OCI-M1 (cell line): ENCODE results near the gene INTS15.

Source experiments
- DNase-seq: peaks from one replicate; lab custom pipeline; 2025; lab: John Stamatoyannopoulos, UW

Gene INTS15

DNA sequence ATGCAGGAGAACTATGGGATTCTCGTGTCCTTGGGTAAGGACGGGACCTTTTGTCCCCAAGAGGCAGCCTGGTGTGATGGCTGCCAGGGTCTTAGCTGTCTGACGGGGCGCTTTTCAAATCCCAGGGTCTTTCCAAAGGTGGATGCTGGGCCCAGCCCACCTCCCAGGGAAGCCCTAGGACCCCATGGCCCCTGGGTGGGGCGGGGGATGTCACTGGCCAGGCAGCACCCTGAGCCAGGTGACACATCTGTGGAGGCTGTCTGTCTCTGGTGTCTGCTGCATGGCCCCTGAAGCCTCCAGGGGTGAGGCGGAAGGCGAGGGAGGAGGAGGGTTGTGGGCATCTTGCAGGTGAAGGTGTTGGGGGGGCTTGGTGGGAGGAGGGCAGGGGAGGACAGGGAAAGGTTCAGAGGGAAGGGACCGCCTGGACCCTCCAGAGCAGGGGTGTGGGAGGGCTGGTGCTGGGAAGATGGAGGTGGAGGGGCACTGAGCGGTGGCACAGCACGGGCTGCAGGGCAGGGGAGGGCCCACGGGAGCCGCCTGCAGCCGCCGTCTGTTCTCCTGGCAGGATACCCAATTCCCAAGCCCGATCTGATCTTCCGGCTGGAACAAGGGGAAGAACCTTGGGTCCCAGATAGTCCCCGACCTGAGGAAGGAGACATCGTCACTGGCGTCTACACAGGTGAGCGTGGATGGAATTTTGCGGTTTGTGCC lies 54.2 kb downstream of the INTS15 start:
- no peak for DNase-seq

DNA sequence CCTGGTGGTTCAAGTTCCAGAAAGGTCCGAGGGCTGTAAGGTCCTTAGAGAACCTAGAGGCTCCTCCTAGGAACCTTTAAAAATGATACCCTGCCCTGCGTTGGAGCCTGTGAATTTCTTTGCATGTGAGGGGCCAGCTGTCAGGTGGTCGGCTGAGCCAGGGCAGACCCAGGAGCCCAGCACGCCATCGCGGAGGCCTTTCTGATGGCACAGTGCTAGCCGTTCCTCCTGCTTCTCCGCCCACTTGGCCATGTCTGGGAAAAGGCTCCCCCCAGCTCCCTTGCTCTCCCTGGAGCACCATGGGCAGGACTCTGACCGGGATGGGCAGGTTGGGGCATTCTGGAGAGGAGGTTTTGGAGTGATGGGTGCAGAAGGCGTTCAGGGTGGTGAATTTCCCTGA lies 54.9 kb downstream of the INTS15 start:
- no peak for DNase-seq

GRCh38 chr7:6646465-6646864 lies 56.6 kb downstream of the INTS15 start:
- no peak for DNase-seq

DNA sequence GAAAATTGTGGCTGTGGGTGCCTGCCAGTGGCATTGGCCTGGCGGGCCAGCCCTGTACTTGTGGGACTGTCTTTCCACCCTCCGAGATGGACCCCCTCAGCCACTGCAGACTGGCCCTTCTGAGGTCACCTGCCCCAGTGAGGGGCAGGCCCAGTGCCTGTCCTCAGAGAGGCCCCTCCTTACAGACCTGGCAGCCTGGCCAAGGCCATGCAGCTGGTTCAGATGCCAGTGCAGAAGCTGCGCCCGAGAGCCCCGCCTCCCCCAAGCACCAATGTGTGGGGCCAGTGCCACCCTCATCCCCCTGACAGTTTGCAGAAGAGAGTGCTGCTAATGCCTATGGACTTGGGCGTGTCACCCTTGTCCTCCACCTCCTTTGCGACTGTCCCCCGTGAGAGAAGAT lies 57.3 kb downstream of the INTS15 start:
- DNase-seq, result no peak

- no peak for DNase-seq
Measured at GRCh38 chr7:6647541-6647940, 57.7 kb downstream of the INTS15 start.

DNA sequence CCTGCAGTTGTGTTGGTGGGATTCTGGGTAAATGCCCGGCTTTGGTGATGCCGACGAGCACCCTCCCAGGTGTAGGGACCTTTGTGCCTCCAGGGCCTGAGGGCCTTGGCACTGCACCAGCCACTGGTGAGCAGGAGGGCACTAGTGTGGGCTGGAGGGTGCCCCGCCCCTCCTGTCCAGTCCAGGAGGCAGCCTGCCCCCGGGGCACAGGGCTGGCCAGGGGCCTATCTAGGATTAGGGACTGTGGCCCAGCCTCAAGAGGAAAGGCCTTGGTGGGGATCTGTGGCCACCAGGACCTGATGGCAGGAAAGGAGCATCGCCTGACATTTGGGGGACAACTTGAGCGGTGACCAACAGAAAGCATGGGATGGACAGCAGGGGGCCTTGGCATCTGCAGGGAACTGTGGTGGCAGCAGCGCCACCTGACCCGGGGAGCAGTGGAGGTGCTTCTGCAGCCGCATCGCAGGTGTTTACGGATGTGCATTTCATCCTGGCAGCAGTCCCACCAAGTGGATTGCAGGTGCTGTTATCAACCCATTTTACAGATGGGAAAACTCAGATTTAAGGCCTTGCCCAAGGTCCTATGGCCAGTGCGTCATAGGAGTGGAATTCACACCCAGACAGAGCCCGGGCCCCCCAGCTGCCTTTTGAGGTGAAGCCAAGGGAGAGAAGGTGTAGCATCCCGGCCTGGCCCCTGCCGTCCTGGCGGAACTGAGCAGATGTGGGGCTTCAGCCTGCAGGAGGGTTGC lies 58.4 kb downstream of the INTS15 start:
- DNase-seq, result no peak

- DNase-seq, result no peak
Measured at GRCh38 chr7:6648815-6649104, 58.9 kb downstream of the INTS15 start.

GRCh38 chr7:6649241-6649961 lies 59.6 kb downstream of the INTS15 start:
- DNase-seq, result no peak

- no peak for DNase-seq
Measured at GRCh38 chr7:6650086-6650485, 60.3 kb downstream of the INTS15 start.

GRCh38 chr7:6650521-6651011 lies 60.7 kb downstream of the INTS15 start:
- no peak for DNase-seq

- DNase-seq, result no peak
Measured at GRCh38 chr7:6651851-6652445, 62.1 kb downstream of the INTS15 start.

DNA sequence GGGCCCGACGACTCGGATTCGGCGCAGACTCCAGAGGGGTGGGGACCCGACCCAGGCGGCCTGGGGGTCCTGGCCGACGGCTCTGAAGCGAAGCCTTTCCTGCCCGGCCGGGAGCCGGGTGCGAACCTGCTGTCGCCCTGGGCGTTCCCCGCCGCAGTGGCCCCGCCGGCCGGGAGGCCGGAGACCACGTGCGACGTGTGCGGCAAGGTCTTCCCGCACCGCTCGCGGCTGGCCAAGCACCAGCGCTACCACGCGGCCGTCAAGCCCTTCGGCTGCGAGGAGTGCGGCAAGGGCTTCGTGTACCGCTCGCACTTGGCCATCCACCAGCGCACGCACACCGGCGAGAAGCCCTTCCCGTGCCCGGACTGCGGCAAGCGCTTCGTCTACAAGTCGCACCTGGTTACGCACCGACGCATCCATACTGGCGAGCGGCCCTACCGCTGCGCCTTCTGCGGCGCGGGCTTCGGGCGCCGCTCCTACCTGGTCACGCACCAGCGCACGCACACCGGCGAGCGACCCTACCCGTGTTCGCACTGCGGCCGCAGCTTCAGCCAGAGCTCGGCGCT lies 62.7 kb downstream of the INTS15 start:
- DNase-seq, result no peak

DNA sequence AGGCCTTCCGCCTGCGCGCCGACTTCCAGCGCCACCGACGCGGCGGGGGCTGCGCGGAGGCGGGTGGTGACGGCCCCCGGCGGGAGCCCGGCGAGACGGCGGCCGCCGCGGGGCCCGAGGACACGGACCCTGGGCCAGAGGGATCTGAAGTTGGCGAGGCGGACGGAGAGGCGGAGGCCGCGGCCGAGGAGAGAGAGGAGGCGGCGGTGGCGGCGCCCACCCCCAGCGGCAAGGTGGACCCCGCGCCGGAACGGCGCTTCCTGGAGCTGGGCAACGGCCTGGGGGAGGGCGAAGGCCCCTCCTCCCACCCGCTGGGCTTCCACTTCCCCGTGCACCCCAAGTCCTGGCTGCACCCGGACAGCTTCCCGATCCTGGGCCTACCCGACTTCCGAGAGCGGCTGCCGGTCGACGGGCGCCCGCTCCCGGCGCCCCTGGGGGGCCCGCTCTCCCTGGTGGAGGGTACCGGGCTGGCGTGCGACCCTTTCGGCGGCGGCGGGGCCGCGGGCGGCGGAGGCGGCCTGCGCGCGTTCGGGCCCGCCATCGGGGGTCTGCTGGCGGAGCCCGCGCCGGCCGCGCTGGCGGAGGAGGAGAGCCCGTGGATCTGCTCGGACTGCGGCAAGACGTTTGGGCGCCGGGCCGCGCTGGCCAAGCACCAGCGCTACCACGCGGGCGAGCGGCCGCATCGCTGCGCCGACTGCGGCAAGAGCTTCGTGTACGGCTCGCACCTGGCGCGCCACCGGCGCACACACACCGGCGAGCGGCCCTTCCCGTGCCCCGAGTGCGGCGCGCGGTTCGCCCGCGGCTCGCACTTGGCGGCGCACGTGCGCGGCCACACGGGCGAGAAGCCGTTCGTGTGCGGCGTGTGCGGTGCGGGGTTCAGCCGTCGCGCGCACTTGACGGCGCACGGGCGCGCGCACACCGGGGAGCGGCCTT lies 63.5 kb downstream of the INTS15 start:
- no peak for DNase-seq

DNA sequence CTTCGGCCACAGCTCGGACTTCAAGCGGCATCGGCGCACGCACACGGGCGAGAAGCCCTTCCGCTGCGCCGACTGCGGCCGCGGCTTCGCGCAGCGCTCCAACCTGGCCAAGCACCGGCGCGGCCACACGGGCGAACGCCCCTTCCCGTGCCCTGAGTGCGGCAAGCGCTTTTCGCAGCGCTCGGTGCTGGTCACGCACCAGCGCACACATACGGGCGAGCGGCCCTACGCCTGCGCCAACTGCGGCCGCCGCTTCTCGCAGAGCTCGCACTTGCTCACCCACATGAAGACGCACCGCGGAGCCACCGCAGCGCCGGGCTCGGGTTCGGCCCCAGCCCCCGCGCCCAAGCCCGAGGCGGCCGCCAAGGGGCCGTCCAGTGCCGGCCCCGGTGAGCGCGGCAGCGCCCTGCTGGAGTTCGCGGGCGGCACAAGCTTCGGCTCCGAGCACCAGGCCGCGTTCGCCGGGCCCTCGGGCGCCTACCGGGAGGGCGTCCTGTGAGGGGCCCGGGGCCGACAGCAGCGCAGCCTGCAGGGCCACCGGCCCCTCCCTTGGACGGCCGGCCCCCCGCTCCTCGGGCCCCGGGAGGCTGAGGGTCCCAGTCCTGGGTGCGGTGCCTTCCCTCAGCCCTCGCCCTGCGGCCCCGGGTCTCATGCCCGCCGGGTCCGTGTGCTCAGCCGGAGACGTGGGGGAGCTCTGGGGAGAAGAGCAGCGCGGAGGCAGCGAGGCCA lies 64.5 kb downstream of the INTS15 start:
- DNase-seq, result no peak

DNA sequence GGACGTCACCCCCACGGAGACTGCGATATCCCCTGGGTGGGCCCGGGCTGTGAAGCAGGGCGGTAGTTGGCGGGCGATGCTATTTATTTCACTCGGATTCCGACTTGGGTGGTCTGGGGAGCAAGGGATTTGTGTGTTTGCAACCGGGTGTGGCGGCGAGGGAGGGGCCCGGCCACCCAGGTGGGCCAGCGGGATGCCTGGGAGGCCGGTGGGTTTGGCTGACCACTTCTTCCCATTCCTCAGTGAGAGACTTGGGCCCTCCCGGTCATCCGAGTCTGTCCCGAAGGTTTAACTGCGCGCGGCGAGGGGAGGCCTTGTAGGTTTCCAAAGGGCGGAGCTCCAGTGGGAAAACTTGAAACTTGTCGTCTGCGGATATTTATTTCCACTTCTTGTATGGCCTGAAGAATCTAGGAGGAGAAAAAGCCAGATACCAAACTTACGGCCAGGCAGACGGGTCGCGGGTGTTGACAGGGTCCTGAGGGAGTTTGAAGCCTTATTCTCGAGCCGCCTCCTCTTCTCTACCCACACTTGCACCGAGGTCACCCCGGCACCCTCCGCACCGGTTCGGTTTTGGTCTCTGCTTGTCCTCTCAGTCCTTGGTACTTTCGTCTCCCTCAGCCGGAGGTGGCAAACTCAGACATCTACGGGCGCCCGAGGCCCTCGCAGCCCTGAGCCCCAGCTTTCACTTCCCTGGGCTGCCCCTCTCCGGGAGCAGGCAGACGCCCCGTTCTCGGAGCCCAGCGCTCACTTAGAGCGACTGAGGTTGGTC lies 65.2 kb downstream of the INTS15 start:
- DNase-seq, result no peak

DNA sequence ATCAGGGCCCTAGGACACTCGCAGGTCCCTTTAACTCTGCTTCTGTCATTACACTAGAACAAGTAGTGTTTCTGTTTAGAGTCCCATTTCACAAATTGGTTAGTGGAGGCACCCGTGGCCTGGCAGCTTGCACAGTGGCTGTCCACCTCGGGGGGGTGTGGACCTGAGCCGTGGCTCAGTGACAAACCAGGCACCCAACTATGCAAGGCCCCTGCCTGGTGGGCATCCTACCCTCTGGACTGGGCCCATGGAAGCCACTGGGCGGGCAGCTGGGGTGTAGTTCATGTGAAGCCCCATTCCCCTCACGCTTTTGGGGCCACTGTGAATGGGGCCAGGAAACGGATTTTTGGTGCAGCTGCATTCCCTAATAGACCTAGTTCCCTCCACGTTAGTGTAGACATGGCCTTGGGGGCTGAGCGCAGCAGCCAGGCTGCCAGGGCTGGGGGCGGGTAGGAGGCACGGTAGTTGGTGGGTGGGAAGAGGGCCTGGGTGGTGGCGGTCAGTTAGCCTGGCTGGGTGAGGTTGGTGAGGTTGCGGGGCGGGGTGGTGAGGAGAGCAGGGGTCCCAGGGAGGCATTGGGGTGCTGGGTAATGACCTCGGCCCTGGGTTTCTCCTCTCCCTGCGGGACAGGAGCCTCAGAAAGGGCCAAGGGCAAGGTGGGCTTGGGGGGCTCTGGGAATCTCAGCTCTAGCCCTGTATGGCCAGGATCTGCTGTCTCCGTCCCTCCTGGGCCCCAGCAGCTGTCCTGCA lies 66.0 kb downstream of the INTS15 start:
- DNase-seq, result no peak

DNA sequence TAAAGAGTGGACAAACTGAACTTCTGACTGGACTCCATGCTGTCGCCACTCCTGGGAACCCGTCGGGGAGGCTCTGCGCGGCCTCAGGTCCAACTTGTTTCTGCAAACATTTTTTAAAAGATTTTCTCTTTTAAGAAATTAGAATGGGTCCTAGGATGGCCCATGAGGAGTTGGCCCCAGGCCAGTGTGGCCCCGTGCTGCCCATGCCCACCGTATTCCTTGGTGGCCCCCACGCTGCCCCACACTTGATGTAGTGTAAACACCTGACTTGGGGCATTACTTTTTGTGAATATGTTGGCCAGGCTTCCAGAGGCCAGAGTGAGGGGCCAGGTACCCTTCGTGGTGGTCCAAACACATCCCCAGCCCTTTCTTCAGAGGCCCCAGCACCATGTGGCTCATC lies 66.6 kb downstream of the INTS15 start:
- no peak for DNase-seq
